HL-60 (cell line): ENCODE data around the gene CXCL13.

Experiments
- DNase-seq, 2 experiments: peaks; one replicate each; pipeline ENCODE4 v3.0.0-alpha.2; 2010 to 2020; ENCODE audit warnings: low read depth in 1 of 2, low spot score in 1 of 2
- H3K27ac ChIP-seq: fragments of 250-450 bp; sonication (Bioruptor Pico); replicated peaks from 2 replicates; pipeline ENCODE4 v1.5.1; 2020; ENCODE audit warnings: mild to moderate bottlenecking, moderate library complexity
- H3K27me3 ChIP-seq: fragments of 250-450 bp; sonication (Bioruptor Pico); 2 replicates; pipeline ENCODE4 v1.5.1; 2021; ENCODE audit warnings: mild to moderate bottlenecking, moderate library complexity; ENCODE audit not compliant: insufficient read depth, poor library complexity, severe bottlenecking
- H3K4me3 ChIP-seq: replicated peaks from 2 replicates; pipeline ENCODE4 v1.5.1; 2011; ENCODE audit warnings: mild to moderate bottlenecking, control low read depth, low read length; ENCODE audit not compliant: insufficient read depth
- GABPA ChIP-seq: IDR thresholded peaks from 2 replicates; pipeline ENCODE4 v1.6.1; 2012; ENCODE audit warnings: low read depth
- POLR2AphosphoS5 ChIP-seq: IDR thresholded peaks from 2 replicates; pipeline ENCODE4 v1.6.1; 2012; ENCODE audit warnings: low read depth
- SPI1 ChIP-seq: IDR thresholded peaks from 2 replicates; pipeline ENCODE4 v1.6.1; 2012; ENCODE audit warnings: low read depth, mild to moderate bottlenecking, borderline replicate concordance
- TF ChIP-seq, protein P1 (sequence below): IDR thresholded peaks from one replicate; pipeline ENCODE4 v1.5.1; 2011; ENCODE audit warnings: low read length, control low read depth, inconsistent platforms; ENCODE audit not compliant: insufficient read depth
- TF ChIP-seq, protein P2 (sequence below): IDR thresholded peaks from 2 replicates; pipeline ENCODE4 v1.6.1; 2012; ENCODE audit warnings: low read depth; ENCODE audit not compliant: insufficient replicate concordance

The CXCL13 gene

DNA sequence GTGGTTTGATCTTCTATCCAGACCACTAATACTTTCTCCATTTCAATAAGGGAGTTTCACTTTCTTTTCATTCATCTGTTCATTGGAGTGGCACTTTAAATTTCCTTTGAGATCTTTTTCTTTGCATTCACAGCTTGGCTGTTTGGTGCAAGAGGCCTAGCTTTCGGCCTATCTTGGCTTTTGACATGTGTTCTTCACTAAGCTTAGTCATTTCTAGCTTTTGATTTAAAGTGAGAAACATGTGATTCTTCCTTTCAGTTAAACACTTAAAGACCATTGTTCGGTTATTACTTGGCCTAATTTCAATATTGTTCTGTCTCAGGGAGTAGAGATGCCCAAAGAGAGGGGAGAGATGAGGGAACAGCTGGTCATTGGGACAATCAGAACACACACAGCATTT is 24.3 kb downstream of the CXCL13 start:
- H3K27me3 ChIP-seq = no peaks in the 10 kb centered on the region
- TF ChIP-seq, protein P1, sequence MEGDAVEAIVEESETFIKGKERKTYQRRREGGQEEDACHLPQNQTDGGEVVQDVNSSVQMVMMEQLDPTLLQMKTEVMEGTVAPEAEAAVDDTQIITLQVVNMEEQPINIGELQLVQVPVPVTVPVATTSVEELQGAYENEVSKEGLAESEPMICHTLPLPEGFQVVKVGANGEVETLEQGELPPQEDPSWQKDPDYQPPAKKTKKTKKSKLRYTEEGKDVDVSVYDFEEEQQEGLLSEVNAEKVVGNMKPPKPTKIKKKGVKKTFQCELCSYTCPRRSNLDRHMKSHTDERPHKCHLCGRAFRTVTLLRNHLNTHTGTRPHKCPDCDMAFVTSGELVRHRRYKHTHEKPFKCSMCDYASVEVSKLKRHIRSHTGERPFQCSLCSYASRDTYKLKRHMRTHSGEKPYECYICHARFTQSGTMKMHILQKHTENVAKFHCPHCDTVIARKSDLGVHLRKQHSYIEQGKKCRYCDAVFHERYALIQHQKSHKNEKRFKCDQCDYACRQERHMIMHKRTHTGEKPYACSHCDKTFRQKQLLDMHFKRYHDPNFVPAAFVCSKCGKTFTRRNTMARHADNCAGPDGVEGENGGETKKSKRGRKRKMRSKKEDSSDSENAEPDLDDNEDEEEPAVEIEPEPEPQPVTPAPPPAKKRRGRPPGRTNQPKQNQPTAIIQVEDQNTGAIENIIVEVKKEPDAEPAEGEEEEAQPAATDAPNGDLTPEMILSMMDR = no peak
- TF ChIP-seq SPI1 (no peak), GABPA (no peak), POLR2AphosphoS5 (no peak)
- TF ChIP-seq, protein P2, sequence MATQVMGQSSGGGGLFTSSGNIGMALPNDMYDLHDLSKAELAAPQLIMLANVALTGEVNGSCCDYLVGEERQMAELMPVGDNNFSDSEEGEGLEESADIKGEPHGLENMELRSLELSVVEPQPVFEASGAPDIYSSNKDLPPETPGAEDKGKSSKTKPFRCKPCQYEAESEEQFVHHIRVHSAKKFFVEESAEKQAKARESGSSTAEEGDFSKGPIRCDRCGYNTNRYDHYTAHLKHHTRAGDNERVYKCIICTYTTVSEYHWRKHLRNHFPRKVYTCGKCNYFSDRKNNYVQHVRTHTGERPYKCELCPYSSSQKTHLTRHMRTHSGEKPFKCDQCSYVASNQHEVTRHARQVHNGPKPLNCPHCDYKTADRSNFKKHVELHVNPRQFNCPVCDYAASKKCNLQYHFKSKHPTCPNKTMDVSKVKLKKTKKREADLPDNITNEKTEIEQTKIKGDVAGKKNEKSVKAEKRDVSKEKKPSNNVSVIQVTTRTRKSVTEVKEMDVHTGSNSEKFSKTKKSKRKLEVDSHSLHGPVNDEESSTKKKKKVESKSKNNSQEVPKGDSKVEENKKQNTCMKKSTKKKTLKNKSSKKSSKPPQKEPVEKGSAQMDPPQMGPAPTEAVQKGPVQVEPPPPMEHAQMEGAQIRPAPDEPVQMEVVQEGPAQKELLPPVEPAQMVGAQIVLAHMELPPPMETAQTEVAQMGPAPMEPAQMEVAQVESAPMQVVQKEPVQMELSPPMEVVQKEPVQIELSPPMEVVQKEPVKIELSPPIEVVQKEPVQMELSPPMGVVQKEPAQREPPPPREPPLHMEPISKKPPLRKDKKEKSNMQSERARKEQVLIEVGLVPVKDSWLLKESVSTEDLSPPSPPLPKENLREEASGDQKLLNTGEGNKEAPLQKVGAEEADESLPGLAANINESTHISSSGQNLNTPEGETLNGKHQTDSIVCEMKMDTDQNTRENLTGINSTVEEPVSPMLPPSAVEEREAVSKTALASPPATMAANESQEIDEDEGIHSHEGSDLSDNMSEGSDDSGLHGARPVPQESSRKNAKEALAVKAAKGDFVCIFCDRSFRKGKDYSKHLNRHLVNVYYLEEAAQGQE = no peak
- no peak for DNase-seq
- no peak overlapping the region for H3K27ac ChIP-seq
- no peak overlapping the region for H3K4me3 ChIP-seq

DNA sequence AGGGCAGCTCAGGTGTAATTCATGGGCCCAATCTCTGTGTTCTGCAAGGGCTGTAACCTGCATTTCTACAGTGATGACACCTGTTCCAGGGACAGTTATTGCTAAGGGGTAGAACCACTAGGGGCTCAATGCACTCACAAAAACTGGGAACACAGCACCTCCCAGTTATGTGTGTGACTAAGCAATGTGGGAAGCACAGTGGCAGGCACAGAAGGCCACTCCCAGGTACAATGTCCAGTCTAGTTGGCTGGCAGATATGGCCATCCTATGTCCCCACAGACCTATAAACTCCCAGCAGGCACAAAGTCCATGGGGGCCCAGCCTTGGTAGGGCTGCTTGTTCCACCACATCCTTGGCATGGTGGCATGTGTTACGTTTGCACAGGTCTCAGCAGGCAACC is 25.7 kb downstream of the CXCL13 start:
- no peaks in the 10 kb centered on the region for H3K27me3 ChIP-seq
- H3K4me3 ChIP-seq = no peak overlapping the region
- TF ChIP-seq GABPA = no peak
- TF ChIP-seq POLR2AphosphoS5 = no peak
- TF ChIP-seq, protein P2 = no peak
- TF ChIP-seq, protein P1 = no peak
- no peak for TF ChIP-seq SPI1
- no peak for DNase-seq
- H3K27ac ChIP-seq = no peak overlapping the region

DNA sequence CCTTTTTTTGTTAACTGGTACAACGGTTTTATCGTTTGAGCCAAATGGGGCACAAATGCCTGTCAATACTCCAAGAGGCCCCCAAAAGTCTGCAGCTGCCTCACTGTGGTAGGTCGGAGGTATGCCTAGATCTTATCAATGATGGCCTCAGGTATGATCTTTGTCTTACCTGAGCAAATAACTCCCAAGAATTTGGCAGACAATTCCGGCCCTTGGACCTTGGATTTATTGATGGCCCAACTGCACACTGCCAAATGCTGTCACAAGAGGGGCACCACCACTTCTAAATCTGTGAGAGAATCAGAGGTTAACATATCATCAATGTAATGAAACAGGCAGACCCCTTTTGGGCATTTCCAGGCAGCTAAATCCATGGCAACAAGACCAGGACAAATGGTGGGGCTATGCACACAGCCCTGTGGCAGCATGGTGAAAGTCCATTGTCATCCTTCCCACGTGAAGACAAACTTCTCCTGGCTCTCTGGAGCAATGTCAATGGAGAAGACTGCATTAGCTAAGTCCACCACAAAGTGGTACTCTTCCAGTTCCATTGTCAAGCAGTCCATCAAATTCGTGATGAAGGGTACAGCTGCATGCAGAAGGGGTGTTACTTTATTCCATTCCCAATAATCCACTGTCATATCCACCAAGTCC is 28.6 kb downstream of the CXCL13 start:
- Histone ChIP-seq H3K27ac (no peak overlapping the region), H3K27me3 (no peaks in the 10 kb centered on the region), H3K4me3 (no peak overlapping the region)
- no peak for DNase-seq
- TF ChIP-seq, protein P2 = no peak
- TF ChIP-seq, protein P1 = no peak
- TF ChIP-seq SPI1 = no peak
